Mesenchymal stem cell (in vitro differentiated cells and primary cell): ENCODE results near the gene GAMT.

Source experiments
- DNase-seq: peaks from one replicate; pipeline ENCODE4 v3.0.0-alpha.2; 2013
- H2AFZ ChIP-seq: one replicate; pipeline ENCODE4 v1.6.1; 2013; ENCODE audit warnings: low read depth, mild to moderate bottlenecking, control low read depth, inconsistent platforms, low read length, moderate library complexity
- H2AK5ac ChIP-seq: 2 replicates; pipeline ENCODE4 v1.6.1; 2013; ENCODE audit warnings: low read length, moderate library complexity, mild to moderate bottlenecking, inconsistent platforms; ENCODE audit not compliant: severe bottlenecking
- H2BK120ac ChIP-seq: one replicate; pipeline ENCODE4 v1.6.1; 2013; ENCODE audit warnings: low read depth, mild to moderate bottlenecking, inconsistent platforms, low read length, moderate library complexity
- H2BK12ac ChIP-seq, 2 experiments: one replicate each; pipeline ENCODE4 v1.6.1; 2013; ENCODE audit warnings: inconsistent platforms in 2 of 2, low read length in 2 of 2, mild to moderate bottlenecking in 2 of 2, moderate library complexity in 2 of 2, control low read depth in 1 of 2
- H2BK15ac ChIP-seq: one replicate; pipeline ENCODE4 v1.6.1; 2013; ENCODE audit warnings: mild to moderate bottlenecking, low read depth, inconsistent platforms; ENCODE audit not compliant: poor library complexity, severe bottlenecking
- H2BK5ac ChIP-seq: 2 replicates; pipeline ENCODE4 v1.6.1; 2013; ENCODE audit warnings: low read depth, mild to moderate bottlenecking, low read length, control low read depth, inconsistent platforms; ENCODE audit not compliant: poor library complexity, severe bottlenecking
- H3K14ac ChIP-seq, 2 experiments: one replicate each; pipeline ENCODE4 v1.6.1; 2013; ENCODE audit warnings: inconsistent platforms in 2 of 2, low read length in 2 of 2, control low read depth in 1 of 2, mild to moderate bottlenecking in 1 of 2, moderate library complexity in 1 of 2
- H3K18ac ChIP-seq, 2 experiments: one replicate each; pipeline ENCODE4 v1.6.1; 2013; ENCODE audit warnings: inconsistent platforms in 2 of 2, low read length in 2 of 2, control low read depth in 1 of 2, low read depth in 1 of 2, mild to moderate bottlenecking in 1 of 2
- H3K23ac ChIP-seq, 2 experiments: one replicate each; pipeline ENCODE4 v1.6.1; 2013; ENCODE audit warnings: inconsistent platforms in 2 of 2, low read length in 2 of 2, mild to moderate bottlenecking in 2 of 2, moderate library complexity in 2 of 2, control low read depth in 1 of 2
- H3K27ac ChIP-seq: 2 replicates; pipeline ENCODE4 v1.5.1; 2013; ENCODE audit warnings: mild to moderate bottlenecking, moderate library complexity, low read length, control low read depth, inconsistent platforms; ENCODE audit not compliant: poor library complexity, severe bottlenecking
- H3K27me3 ChIP-seq, 2 experiments: 2 replicates each; pipeline versions ENCODE4 v1.6.1 to v1.7.0; 2013; ENCODE audit warnings: low read length in 2 of 2, mild to moderate bottlenecking in 2 of 2, moderate library complexity in 2 of 2, control low read depth in 1 of 2, inconsistent platforms in 1 of 2; ENCODE audit not compliant: control insufficient read depth in 1 of 2, insufficient read depth in 1 of 2
- H3K36me3 ChIP-seq, 2 experiments: 2 replicates each; pipeline versions ENCODE4 v1.6.1 to v1.7.0; 2013; ENCODE audit warnings: low read length in 2 of 2, control low read depth in 1 of 2, inconsistent platforms in 1 of 2, low read depth in 1 of 2, mild to moderate bottlenecking in 1 of 2; ENCODE audit not compliant: insufficient read depth in 2 of 2, control insufficient read depth in 1 of 2
- H3K4ac ChIP-seq, 2 experiments: one replicate each; pipeline ENCODE4 v1.6.1; 2013; ENCODE audit warnings: inconsistent platforms in 2 of 2, low read length in 2 of 2, mild to moderate bottlenecking in 2 of 2, moderate library complexity in 2 of 2, control low read depth in 1 of 2, low read depth in 1 of 2
- H3K4me1 ChIP-seq: 2 replicates; pipeline ENCODE4 v1.6.1; 2013; ENCODE audit warnings: low read depth, low read length, control low read depth; ENCODE audit not compliant: control insufficient read depth, insufficient read depth
- H3K4me2 ChIP-seq: 2 replicates; pipeline ENCODE4 v1.6.1; 2013; ENCODE audit warnings: low read length, mild to moderate bottlenecking, inconsistent platforms; ENCODE audit not compliant: poor library complexity, severe bottlenecking
- H3K4me3 ChIP-seq, 2 experiments: 2 replicates each; pipeline versions ENCODE4 v1.5.1 to v1.7.0; 2013; ENCODE audit warnings: low read length in 2 of 2, mild to moderate bottlenecking in 2 of 2, control low read depth in 1 of 2, low read depth in 1 of 2; ENCODE audit not compliant: insufficient read depth in 1 of 2
- H3K79me1 ChIP-seq: replicated peaks from 2 replicates; pipeline ENCODE4 v1.6.1; 2013; ENCODE audit warnings: mild to moderate bottlenecking, control low read depth, low read length, inconsistent platforms; ENCODE audit not compliant: poor library complexity, severe bottlenecking
- H3K9ac ChIP-seq: 2 replicates; pipeline ENCODE4 v1.7.0; 2013; ENCODE audit warnings: mild to moderate bottlenecking, low read length, moderate library complexity
- H3K9me3 ChIP-seq: 2 replicates; pipeline ENCODE4 v1.7.0; 2013; ENCODE audit warnings: mild to moderate bottlenecking, low read length; ENCODE audit not compliant: control insufficient read depth
- H4K8ac ChIP-seq: one replicate; pipeline ENCODE4 v1.6.1; 2013; ENCODE audit warnings: inconsistent platforms, mild to moderate bottlenecking, low read length, moderate library complexity
- H4K91ac ChIP-seq: one replicate; pipeline ENCODE4 v1.6.1; 2013; ENCODE audit warnings: mild to moderate bottlenecking, low read length, inconsistent platforms
- WGBS: methylation state at CpG from one replicate; pipeline ENCODE4 v1.1.7; 2013; ENCODE audit warnings: mixed read lengths; 5-methylcytosine and 5-hydroxymethylcytosine counted together

The GAMT gene

DNA sequence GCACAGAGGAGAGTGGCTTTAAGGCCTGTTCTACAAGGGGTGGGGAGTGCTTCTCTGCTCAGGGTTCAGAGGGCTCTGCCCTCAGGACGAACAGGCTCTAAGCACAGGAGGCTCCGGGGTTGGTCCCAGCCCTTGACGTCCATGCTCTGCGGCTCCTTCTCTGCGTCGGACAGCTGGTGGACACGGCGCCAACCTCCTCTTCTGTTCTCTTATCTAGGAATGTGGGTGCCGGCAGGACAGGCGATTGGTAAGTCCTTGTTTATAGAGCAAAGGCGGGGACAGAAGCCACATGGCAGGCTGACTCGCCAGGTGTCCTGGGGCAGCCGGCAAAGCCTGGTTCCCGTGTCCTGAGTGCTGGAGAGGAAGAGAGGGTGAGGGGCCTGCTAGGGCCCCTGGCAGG is 28.4 kb upstream of the GAMT start:
- Histone ChIP-seq H3K27me3 (no peaks in the 10 kb centered on the region), H3K9ac (no peak overlapping the region), H2AFZ (no peak overlapping the region), H2BK12ac (no peak overlapping the region), H2BK15ac (no peak overlapping the region), H3K9me3 (no peaks in the 10 kb centered on the region), H3K4ac (no peak overlapping the region), H3K23ac (no peak overlapping the region), H2AK5ac (no peak overlapping the region), H3K4me2 (no peak overlapping the region), H3K4me1 (peaks cover 4% of the 10 kb centered on the region), H4K91ac (no peak overlapping the region), H3K36me3 (peaks cover 88 to 90% of the 10 kb centered on the region in 2 experiments), H3K4me3 (no peak overlapping the region), H3K79me1 (peaks cover 74% of the 10 kb centered on the region), H3K27ac (no peak overlapping the region), H2BK120ac (no peak overlapping the region), H3K18ac (no peak overlapping the region), H3K14ac (no peak overlapping the region), H4K8ac (peak overlapping the region; percentile 27), H2BK5ac (no peak overlapping the region)
- WGBS = 92% methylated on average over 11 of the region's 14 CpGs
- no peak for DNase-seq

DNA sequence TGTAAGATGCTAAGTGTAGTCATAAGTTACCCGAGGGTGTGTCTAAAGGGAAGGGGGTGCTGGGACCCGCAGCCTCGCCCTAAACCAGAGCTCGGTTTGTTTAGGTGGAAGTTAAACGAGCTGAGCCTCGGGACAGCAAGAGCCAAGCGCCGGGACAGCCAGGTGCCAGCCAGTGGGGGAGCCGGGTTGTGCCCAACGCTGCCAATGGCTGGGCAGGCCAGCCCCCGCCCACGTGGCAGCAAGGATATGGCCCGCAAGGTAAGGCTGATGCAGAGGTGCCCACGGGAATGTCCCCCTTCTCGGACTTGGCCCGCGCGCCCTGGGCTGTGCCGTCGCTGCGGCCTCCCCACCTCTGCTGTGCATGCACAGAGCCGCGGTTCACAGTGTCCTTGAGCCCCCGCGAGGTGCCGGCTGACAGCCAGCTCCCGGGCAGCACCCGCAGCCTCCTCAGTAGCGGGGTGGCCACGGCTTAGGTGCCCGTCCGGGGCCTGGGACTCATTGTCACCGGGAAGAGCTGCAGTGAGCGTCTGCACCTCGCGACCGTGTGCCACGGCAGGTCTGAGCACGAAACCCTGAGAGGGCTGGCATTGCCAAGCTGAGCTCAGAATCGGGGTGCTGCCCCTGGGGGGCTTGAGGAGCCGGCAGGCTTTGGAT is 27.5 kb upstream of the GAMT start:
- Histone ChIP-seq H3K36me3 (peaks cover 83 to 88% of the 10 kb centered on the region in 2 experiments), H3K79me1 (peaks cover 72% of the 10 kb centered on the region)
- WGBS = 96% methylated on average over 41 of the region's 41 CpGs

GRCh38 chr19:1427221-1427920 is 26.0 kb upstream of the GAMT start:
- Histone ChIP-seq H3K4me2 (no peak overlapping the region), H3K36me3 (peaks cover 83 to 86% of the 10 kb centered on the region in 2 experiments), H3K4me1 (peaks cover 19% of the 10 kb centered on the region), H4K8ac (no peak overlapping the region), H3K14ac (no peak overlapping the region), H3K79me1 (peaks cover 66% of the 10 kb centered on the region), H2AK5ac (no peak overlapping the region), H2BK15ac (no peak overlapping the region), H3K18ac (no peak overlapping the region), H3K9me3 (no peaks in the 10 kb centered on the region), H2BK5ac (no peak overlapping the region), H3K9ac (no peak overlapping the region), H2BK120ac (no peak overlapping the region), H3K4ac (no peak overlapping the region), H2AFZ (no peak overlapping the region), H3K4me3 (no peak overlapping the region), H2BK12ac (no peak overlapping the region), H3K27ac (no peak overlapping the region), H3K23ac (no peak overlapping the region), H3K27me3 (no peaks in the 10 kb centered on the region), H4K91ac (no peak overlapping the region)
- DNase-seq = no peak
- WGBS = 96% methylated on average over 27 of the region's 27 CpGs

More for the DNA sequence above, 27.5 kb upstream of the GAMT start:
- Histone ChIP-seq H3K27me3 (no peaks in the 10 kb centered on the region), H4K91ac (peak overlapping the region; percentile 28), H2BK120ac (no peak overlapping the region), H3K9ac (no peak overlapping the region), H2BK12ac (no peak overlapping the region), H3K14ac (no peak overlapping the region), H3K23ac (no peak overlapping the region), H2AK5ac (no peak overlapping the region), H4K8ac (no peak overlapping the region), H3K4ac (no peak overlapping the region), H3K4me1 (peaks cover 12% of the 10 kb centered on the region), H2BK15ac (no peak overlapping the region), H2AFZ (no peak overlapping the region), H3K4me3 (no peak overlapping the region), H2BK5ac (no peak overlapping the region), H3K18ac (no peak overlapping the region), H3K27ac (no peak overlapping the region), H3K9me3 (no peaks in the 10 kb centered on the region), H3K4me2 (no peak overlapping the region)
- no peak for DNase-seq

DNA sequence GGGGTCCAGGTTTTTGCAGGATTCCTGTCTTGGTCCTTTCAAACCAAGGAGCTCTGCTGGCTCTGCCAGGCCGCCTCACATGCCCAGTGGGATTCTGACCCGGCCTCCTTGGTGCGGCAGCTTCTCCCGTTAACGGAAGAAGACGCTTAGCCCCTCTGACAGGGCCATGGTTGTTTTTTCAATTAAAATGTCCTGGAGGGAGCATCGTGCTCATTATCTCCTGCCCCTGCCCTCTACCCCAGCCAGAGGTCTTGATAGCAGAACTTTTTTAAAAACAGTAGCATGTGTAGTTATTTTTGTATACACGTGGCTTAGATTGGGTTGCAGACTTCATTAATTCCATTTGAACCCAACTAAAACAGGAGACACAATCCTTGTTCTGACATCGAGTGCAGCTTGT is 25.4 kb upstream of the GAMT start:
- no peak for DNase-seq
- no peak overlapping the region for H3K4ac ChIP-seq
- no peak overlapping the region for H3K23ac ChIP-seq
- H2BK15ac ChIP-seq = no peak overlapping the region
- no peak overlapping the region for H2BK5ac ChIP-seq
- H2BK12ac ChIP-seq = no peak overlapping the region
- no peak overlapping the region for H2BK120ac ChIP-seq
- no peak overlapping the region for H3K4me2 ChIP-seq
- no peak overlapping the region for H2AK5ac ChIP-seq
- no peak overlapping the region for H3K27ac ChIP-seq
- peaks cover 24% of the 10 kb centered on the region for H3K4me1 ChIP-seq
- peaks cover 63% of the 10 kb centered on the region for H3K79me1 ChIP-seq
- H3K14ac ChIP-seq = no peak overlapping the region
- H3K9me3 ChIP-seq = no peaks in the 10 kb centered on the region
- H4K8ac ChIP-seq = no peak overlapping the region
- peaks cover 83 to 86% of the 10 kb centered on the region in 2 experiments for H3K36me3 ChIP-seq
- H2AFZ ChIP-seq = no peak overlapping the region
- 95% methylated on average over 8 of the region's 9 CpGs for WGBS
- no peak overlapping the region for H4K91ac ChIP-seq
- H3K4me3 ChIP-seq = no peak overlapping the region
- no peak overlapping the region for H3K9ac ChIP-seq
- H3K27me3 ChIP-seq = no peaks in the 10 kb centered on the region
- H3K18ac ChIP-seq = no peak overlapping the region
